Activated CD8-positive, alpha-beta memory T cell treated with anti-CD3 and anti-CD28 coated beads, Interleukin-2, amount 50 U/mL, for 1 hour (primary cell): ENCODE measurements around the gene FLNA.
"Not testable (repeated sequence)": the region's sequence is repeated elsewhere in the genome, so short reads cannot be mapped to it uniquely, and the experiment has no call there.

Experiments
- DNase-seq: peaks from one replicate; pipeline ENCODE4 v3.0.0-alpha.2; 2020; ENCODE audit errors: extremely low read depth

The FLNA gene, protein sequence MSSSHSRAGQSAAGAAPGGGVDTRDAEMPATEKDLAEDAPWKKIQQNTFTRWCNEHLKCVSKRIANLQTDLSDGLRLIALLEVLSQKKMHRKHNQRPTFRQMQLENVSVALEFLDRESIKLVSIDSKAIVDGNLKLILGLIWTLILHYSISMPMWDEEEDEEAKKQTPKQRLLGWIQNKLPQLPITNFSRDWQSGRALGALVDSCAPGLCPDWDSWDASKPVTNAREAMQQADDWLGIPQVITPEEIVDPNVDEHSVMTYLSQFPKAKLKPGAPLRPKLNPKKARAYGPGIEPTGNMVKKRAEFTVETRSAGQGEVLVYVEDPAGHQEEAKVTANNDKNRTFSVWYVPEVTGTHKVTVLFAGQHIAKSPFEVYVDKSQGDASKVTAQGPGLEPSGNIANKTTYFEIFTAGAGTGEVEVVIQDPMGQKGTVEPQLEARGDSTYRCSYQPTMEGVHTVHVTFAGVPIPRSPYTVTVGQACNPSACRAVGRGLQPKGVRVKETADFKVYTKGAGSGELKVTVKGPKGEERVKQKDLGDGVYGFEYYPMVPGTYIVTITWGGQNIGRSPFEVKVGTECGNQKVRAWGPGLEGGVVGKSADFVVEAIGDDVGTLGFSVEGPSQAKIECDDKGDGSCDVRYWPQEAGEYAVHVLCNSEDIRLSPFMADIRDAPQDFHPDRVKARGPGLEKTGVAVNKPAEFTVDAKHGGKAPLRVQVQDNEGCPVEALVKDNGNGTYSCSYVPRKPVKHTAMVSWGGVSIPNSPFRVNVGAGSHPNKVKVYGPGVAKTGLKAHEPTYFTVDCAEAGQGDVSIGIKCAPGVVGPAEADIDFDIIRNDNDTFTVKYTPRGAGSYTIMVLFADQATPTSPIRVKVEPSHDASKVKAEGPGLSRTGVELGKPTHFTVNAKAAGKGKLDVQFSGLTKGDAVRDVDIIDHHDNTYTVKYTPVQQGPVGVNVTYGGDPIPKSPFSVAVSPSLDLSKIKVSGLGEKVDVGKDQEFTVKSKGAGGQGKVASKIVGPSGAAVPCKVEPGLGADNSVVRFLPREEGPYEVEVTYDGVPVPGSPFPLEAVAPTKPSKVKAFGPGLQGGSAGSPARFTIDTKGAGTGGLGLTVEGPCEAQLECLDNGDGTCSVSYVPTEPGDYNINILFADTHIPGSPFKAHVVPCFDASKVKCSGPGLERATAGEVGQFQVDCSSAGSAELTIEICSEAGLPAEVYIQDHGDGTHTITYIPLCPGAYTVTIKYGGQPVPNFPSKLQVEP (N-terminal part only)

DNA sequence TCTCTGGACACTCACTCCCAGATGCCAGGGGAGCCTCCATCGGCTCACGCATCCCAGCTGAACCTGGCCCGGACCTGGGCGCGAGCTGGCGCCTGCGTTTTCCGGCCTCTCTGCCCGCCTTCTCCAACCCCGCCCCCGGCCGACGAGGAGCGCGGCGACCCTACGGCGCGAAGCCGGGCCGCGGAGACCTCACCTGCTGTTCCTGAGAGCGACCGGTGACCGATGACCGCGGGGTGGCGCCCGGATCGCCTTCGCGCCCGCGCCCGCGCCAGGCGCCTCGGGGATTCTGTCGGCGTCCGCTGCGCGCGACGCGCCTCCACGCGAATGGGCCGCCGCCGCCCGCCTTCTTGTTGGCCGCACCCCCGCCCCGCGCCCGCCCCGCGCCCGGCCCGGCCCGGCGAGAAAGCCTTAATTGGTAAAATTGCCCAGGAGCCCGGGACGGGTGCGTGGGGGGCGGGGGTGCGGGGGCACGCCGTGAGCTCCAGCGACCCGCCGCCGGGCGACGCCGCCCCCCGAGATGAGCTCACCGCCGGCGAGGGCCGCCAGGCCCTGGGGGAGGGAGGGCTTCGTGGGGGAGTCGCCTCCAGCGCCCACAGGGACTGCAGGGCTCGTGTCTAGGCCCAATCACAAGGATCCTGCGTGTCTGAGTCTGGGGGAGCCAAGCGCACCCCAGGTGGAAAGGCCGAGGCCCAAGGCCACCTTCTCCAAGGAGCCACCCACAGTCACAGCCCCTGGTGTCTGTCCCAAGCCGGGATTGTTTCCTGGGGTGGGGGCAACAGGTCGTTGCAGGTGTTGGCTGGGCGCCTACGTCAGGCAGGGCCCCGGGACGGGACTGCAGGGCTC, at the start of gene FLNA:
FLNA (minus strand) TSS at position 322 of the 843 bp plus-strand sequence. CDS start 3,389 bp downstream, outside the sequence.
- no peak for DNase-seq

DNA sequence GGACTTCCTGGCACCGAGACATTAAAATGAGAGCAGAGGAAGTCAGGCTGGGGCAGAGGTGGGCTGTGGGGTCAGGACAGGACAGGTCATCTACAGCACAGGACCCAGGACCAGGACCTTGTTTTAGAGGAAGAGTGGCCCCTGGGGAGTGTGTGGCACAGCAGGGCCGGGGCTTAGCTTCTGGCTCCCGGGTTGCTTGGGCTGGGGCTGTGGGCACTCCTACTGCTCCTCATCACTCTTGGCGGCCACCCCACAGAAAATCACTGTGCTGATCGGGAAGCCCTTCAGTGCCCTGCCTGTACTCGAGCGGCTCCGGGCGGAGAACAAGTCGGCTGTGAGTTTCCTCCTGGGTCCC, 45.9 kb upstream of the FLNA start:
- DNase-seq = no peak

DNA sequence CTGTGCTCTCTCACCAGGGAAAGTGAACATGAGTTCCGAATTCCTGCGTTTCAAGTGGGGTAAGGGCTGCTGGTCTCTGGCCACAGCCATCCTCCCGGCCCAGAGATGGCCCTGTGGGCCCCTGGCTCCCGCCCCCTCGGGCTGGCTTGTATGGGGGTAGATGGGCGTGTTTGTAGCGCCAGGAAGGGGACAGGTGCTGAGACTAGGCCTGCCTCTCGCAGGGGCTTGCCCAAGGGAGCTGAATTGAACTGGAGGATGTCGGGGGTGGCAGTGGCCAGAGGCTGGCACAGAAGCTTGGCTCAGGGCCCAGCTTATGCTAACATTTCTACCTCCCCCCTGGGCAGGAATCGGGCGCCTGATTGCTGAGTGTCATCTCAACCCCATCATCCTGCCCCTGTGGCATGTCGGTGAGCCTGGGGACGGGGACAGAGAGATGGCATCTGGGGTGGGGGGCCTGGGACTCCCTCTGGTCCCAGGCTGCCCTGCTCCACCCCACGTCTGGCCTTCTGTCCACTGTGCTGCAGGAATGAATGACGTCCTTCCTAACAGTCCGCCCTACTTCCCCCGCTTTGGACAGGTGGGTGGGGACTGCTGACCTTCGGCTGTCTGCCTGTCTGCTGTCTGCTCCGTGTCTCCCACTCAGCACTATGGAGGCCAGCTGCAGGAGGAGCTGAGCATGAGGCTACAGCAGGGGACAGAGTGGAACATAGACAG, 45.4 kb upstream of the FLNA start:
- DNase-seq = no peak

DNA sequence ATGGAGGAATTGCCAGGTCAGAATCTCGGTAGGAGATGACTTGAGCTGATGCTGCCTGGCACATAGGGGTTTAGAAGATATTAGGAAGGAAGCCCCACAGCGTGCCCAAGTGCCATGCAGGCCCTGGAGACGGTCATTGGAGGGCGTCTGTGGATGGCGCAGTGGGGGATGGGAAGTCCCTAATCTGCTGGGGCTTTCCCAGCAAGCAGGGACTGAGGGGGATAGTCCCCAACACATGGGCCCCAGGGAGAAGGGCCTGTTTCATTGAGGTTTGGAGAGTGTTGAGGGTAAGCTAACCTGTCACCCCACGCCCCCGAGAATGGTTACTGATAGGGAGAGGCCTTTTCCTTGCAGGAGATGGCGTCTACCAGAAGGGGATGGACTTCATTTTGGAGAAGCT, 44.8 kb upstream of the FLNA start:
- DNase-seq = no peak

DNA sequence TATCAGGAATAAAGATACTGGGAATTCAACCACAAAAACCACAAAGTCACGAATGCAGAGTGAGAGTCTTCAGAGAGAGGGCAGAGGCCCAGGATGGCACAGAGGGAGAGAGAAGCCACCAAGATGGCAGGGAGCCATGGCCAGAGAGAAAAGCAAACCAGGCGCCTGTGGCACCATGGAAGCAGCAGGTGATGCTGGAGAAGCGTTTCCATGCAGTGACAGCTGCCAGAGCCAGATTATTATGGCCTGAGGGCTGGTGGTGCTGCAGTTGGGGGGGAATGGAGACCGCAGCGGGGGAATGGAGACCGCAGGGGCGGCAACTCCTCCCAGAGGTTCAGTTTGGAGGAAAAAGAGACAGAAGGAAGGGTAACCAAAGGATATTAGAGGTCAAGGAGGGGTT, 42.7 kb upstream of the FLNA start:
- DNase-seq = no peak

DNA sequence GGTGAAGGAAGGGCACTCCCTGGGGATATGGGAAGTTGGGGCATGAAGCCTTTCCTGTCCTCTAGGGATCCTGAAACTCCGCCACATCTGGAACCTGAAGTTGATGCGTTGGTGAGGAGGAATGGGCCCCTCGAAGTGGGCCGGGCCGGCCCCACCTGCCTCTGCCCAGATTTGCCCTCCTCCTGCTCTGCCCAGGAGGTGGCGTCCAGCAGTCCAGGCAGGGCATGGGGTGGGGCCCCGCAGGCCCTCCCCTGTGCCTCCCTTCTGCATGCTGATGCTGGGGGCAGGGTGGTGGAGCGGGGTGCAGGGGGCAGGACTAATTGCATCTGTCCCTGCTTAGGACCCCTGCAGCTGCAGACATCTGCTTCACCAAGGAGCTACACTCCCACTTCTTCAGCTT, 38.7 kb upstream of the FLNA start:
- no peak for DNase-seq

DNA sequence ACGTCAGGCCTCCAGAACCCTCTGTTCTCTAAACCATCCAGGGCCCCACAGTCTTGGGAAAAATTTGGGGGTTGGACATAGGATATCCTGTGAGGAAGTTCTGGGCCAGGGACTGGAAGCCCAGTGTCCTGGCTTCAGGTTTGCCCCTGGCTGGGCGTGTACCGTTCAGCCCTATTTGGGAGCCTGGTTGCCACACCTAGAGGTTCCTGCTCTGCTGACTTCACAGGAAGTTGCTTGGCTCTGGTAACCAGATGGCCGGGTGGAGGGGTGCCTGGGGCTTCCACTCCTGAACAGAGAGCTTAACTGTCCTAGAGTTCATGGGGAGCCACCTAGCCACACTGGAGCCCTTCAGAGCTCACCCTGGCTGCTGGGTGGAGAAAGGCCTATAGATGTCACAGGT, 38.0 kb upstream of the FLNA start:
- DNase-seq = no peak

DNA sequence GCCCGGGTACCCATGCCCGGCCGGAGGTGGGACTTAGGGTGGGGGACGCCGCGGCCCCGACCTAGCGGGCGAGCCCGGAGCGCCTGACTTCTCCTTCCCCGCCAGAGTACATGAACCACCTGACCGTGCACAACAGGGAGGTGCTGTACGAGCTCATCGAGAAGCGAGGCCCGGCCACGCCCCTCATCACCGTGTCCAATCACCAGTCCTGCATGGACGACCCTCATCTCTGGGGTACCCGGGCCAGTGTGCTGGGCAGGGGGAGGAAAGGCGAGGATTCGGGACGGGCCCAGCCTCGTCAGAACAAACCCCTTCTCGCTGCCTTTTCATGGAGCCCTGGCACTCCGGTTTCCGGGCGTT, 37.5 kb upstream of the FLNA start:
- DNase-seq = no peak

DNA sequence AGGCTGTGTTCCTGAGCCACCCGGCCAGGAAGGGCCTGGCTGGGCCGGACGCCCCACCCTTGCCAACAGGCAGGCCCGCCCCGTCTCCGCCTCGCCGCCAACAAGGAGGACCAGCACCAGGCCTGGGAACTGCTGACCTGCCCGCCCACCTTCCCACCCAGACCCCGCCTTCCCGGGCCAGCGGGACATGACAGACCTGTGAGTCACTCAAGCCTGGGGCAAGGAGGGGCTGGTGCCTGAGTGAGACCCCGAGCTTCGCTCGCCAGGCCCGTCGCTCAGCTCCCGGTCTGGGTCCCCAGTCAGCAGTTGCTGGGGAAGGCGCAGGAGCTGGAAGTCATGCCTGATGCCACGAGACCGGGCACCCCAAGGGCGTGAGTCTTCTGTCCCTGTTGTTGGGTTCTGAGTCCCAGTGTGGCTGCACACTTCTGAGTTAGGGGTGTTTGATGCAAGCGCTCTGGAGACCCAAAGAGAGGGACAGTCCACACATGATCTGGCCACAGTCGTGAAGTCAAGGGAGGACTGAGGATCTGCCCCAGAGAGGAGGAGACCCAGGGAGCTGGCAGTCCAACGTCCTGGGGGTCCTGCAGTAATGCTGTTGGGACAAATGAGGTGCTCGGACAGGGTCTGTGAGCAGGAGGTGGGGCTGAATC, 34.9 kb upstream of the FLNA start, which contains the start of gene DNASE1L1:
DNASE1L1 (minus strand) TSS at position 33 of the 650 bp plus-strand sequence. CDS start 3,686 bp downstream, outside the sequence.
- no peak for DNase-seq

DNA sequence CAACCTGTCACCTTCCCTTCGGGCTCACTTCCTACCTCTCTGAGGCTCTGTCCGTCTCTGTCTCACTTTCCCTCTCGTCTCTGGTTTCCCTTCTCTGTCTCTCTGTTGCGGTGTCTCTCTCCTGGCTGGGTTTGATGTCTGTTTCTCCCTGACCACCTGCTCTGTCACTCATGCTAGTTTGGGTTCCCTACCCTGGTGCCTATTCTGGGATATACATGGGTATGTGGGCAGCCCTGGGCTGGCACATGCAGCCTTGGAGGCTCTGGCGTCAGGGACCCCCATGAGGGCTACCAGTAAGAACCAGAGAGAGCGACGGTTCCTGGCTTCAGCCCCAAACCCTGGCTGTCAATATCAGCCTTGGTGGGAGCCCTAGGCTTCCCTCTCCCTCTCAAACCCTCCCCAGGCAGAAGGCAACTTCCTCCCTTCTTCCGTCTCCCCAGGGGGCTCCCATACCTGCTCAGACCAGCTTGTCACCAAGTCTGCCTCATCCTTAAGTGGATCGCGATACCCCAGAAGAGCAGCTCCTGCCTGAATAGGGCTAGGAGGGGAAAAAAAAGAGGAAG, 34.3 kb upstream of the FLNA start:
- no peak for DNase-seq

DNA sequence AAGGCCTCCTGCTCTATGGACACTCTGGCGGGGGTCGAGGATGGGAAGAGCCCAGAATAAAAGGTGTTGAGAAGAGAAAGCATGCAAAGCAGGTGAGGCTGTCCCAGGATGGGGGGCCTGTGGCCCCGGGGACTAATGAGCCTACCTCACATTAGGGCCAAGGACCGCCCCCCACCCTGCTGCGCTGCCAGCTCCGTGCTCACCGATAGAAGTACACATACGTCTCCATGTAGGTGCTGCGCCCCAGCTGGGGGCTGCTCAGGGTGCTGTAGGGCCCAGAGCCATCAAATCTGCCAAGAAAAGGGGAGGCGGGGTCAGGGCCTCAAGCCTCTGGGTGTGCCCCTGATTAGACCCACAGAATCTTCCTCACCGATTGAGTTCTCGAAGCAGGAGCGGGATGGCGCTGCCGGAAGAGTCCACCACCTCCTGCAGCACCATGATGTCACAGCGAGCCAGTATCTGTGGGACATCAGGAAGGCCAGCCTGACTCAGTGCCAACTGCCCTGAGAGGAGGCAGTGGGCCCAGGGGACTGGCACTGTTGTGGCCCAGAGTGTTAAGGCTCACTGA, 30.3 kb upstream of the FLNA start:
- DNase-seq = no peak

DNA sequence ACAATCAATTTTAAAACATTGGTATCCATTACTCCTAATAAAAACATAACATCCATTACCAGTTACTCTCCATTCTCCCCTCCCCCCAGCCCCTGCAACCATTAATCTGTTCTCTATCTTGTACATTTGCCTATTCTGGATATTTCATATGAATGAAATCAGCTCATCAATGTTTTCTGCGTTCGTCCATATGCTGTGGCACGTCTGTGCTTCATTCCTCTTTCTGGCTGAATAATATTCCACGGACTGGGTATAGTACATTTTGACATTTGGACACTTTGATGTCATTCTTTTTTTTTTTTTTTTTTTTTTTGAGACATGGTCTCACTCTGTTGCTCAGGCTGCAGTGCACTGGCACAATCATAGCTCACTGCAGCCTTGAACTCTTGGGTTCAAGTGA, 29.4 kb upstream of the FLNA start:
- no peak for DNase-seq

DNA sequence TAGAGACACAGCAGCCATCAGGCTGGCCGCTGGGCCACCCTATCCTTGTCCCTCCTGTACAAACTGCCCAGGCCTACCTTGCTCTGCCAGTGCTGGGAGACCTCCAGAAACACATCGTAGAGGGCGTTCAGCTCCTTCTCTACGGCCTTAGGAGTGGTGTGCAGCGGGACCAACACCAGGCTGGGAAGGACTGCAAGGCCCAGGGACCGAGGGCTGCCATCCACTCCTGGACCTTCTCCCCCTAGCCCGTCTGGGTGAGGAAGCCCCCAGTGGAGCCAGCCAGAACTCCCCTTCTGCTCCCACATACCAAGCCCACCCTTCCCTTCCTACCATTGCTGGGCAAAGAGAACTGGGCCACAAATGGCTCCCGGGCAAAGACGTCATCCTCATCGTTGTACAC, 28.8 kb upstream of the FLNA start:
- DNase-seq = no peak

DNA sequence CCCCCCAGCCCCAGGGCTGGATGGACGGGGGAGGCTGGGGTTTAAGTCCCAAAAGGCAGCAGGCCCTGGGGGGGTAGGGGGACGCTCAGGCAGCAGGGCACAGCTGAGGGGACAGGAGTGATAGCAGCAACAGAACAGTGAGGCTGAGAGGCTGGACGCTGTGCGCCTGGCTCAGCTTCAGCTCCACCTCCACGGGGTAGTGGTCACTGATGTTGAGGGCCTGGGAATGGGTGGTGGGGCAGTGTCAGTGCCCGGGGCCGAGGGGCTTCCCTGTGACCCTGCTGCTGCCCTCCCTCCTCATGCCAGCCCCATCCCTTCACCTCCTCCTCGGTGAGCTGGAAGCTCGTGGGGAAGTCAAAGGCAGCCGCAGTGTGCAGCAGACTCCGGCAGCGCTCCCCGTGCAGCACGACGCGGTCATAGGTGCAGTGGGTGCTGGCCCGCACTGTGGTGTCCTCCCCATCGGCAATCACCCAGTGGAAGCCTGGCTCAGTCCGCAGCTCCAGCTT, 28.2 kb upstream of the FLNA start:
- DNase-seq = no peak

DNA sequence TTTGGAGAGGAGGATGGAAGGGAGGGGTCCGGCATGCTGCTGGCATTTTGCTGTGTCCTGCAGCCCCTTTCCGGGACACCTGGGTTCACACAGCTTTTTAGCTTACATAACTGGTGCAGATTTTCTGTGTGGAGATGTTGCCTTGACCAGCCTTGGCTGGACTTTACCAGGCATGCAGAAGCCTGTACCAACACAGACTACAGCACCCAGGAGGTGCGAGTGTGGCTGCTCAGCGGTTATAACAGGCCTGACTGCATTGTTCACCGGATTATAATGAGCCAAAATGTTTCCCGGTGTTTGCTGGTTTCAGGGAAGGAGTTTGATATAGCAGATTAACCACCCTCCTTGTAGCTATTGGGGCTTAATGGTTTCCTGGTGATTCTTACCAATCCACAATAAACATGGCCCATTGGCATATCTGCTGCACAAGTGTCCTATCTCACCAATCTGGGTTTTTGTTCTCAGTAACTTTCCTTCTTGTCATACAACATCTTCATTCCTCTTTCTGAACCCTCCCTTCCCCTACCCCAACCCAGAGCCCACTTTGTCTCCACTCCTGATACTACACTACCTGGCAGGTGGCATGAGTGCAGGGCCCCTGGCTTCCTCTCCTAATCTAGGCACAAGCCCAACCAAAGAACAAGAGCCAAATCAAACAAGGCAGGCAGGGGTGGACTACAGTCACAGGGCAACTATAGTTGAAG, 27.6 kb upstream of the FLNA start:
- DNase-seq = no peak

DNA sequence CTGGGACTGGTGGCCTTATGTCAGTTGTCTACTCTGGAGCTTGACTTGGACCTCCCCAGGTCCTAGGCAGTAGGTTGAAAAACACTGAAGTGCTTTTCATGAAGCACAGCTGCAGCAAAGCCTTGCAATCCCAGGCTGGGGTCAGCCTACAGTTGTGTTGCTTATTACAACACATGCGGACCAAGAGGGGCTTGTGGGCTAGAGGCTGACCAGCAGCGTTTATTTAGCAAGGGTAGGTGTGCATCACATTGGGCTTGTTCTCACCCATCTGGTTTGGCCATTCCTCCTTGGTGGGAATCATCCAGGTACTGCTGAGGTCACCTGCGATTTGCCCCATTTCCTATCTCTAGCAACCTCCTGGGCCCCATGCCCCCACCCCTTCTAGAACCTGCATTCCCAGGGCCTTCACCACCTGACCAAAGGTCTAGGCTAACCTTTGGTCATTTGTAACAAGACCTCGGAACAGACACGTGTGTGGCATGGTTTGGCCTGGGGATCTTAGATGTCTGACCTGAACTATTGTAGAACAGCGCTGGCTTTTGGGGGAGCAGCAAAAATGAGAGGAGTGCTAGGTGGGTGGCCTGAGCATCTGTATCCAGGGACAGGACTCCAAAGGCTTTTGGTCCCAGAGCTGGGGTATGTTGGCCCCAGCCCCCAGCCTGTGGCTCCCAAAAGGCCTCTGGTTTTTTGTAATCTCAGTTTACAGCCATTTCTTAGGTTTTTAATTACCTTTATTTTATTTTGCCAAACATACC, 26.8 kb upstream of the FLNA start:
- no peak for DNase-seq

DNA sequence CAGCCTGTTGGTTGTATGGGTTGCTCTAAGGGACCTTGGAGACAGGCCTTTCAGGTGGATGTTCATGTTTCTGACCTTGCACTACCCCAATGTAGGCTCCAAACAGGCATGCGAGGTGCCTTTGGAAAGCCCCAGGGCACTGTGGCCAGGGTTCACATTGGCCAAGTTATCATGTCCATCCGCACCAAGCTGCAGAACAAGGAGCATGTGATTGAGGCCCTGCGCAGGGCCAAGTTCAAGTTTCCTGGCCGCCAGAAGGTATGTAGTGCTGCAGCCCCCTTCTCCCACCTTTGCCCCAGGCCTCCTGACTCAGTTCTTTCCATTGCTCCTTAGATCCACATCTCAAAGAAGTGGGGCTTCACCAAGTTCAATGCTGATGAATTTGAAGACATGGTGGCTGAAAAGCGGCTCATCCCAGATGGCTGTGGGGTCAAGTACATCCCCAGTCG, 26.0 kb upstream of the FLNA start:
- DNase-seq = not testable (repeated sequence)
